NCI-H2029 (cell line): ENCODE data around the gene SLC30A9.

Experiments used
- DNase-seq: peaks from one replicate; lab custom pipeline; 2025; lab: John Stamatoyannopoulos, UW

The SLC30A9 gene

DNA sequence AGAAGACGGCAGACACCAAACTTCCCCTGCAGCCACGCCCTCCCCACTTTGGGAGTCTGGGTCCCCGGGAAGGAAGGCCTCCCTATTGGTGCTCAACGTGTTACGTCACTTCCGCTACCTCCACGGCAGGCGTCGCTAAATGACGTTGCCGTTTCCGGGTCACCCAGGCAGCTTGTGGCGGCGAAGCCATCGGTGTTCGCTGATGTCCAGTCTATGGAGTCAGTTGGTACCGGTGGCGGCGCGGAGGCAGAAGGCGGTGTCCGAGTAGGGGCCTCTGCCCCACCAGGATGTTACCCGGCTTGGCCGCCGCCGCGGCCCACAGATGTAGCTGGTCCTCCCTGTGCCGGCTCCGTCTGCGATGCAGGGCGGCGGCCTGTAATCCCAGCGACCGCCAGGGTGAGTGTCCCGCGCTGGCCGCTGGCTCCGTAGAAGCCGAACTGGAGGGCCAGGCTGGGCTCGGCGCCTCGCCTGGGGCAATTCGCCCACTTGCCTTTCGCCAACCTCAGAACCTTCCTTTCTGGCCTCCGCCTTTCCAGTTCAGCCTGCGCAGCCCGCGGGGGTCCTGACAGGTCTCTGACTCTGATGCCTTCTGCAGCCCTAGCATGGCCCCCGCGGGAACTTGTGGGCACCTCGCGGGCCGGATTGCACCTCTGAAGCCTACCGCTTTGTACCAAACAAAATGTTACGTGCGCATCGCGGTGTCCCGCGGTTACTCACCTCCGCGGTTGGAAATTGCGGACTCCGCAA is at the start of gene SLC30A9:
Gene SLC30A9, plus strand, starts transcription at position 166 of the 747 bp plus-strand sequence. Its CDS starts 122 bp downstream, at position 288.
- DNase-seq = peak; percentile 93

GRCh38 chr4:41940834-41941233 is 49.5 kb upstream of the SLC30A9 start:
- DNase-seq = no peak

GRCh38 chr4:41943506-41943905 is 46.8 kb upstream of the SLC30A9 start:
- DNase-seq = no peak

DNA sequence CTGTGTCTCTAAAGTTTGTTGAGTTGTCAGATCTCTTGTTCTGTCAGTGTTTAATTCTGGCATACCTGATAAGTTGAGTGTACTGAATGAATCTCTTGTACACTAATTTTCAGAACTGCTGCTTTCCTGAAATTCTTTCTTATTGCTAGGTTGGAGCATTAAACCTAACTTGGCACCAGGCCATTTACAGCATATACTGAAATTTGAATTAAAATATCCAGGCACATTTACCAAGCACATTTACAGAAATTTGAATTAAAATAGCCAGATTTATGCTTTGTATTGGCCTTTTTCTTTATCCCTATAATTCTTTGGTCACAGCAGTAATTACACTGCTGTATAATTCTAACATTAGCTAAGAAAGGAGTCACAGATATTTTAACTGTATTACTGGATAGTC is 46.2 kb upstream of the SLC30A9 start:
- no peak for DNase-seq

DNA sequence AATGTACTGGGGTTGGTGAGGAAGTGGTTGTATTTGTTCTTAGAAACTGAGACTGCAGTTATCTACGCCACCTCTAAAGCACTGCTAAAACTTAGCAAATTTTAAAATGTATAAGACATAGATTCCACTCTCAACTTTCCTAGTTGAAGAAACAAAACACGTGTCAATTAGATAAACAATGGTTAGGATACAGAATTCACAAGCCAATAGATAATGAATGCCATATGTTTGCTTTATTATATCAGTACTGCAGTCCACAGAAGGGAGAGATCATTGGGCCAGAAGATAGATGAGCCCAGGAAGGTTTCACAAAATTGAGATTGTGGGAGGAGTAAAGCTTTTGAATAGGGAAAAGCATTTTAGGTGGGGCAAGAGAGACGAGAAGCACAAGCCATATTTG is 40.8 kb upstream of the SLC30A9 start:
- DNase-seq = no peak

DNA sequence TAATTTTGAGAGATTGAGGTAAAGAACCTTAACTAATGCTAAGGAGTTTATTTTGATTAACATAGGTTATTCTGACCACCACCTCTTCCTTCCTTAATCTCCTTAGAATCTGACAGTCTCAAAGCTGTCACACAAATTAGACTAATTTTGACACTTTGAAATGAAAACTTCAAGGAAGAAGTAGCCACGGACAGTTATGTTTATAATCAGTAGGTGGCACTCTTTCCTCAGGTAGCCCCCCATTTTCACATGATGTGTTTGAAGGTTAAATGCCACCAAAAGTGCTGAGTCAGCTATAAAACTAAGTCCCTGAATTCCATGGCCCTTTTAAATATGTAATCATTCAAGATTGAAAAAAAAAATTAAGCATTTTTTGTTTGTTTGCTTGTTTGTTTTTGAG is 32.7 kb upstream of the SLC30A9 start:
- DNase-seq = peak; percentile 24

DNA sequence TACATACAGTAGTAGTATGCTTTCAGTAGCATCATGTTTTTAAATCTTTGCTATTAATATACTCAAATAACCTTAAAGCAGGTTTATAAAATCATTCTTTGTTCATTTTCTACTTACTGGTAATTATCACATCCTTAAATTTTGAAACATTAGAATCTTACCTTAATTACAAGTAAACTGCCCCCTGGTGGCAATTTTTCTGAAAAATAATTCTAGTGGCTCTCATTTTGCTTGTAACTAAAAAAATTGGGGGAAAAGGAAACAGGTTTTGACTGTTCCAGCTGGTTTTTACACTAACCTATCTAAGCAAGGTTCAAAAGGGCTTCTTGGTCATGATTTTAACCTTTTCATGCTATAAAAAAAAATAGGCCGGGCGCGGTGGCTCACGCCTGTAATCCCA is 27.2 kb upstream of the SLC30A9 start:
- DNase-seq = no peak

DNA sequence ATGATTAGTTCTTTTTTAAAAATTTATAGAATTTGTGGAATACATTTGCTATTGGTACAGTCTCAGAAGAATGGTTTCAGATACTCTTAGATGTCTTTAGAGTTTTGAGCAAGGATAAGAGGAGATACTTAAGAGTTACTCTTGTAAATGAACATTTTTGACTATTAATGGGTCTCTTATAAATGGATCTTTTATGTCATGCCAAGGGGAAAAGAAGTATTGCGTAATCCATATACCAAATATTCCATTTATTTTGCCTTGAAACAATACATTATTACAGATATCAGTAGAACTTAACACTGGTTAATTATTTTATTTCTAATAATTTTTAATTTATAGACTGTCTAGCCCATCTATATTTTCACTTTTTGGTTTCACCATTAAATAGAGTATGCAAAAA is 25.9 kb upstream of the SLC30A9 start:
- DNase-seq = no peak

- DNase-seq = no peak
Observed at GRCh38 chr4:41967392-41967791, 22.9 kb upstream of the SLC30A9 start.

DNA sequence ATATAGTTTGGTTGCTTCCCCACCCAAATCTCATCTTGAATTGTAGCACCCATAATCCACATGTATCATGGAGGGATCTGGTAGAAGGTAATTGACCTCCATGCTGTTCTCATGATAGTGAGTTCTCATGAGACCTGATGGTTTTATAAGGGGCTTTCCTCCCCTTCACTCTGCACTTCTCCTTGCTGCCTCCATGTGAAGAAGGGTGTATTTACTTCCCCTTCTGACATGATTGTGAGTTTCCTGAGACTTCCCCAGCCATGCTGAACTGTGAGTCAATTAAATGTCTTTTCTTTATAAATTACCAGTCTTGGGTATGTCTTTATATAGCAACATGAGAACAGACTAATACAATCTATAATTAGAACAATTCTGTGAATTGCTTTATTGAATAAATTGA is 20.7 kb upstream of the SLC30A9 start:
- DNase-seq = no peak

GRCh38 chr4:41975341-41975740 is 15.0 kb upstream of the SLC30A9 start:
- no peak for DNase-seq

DNA sequence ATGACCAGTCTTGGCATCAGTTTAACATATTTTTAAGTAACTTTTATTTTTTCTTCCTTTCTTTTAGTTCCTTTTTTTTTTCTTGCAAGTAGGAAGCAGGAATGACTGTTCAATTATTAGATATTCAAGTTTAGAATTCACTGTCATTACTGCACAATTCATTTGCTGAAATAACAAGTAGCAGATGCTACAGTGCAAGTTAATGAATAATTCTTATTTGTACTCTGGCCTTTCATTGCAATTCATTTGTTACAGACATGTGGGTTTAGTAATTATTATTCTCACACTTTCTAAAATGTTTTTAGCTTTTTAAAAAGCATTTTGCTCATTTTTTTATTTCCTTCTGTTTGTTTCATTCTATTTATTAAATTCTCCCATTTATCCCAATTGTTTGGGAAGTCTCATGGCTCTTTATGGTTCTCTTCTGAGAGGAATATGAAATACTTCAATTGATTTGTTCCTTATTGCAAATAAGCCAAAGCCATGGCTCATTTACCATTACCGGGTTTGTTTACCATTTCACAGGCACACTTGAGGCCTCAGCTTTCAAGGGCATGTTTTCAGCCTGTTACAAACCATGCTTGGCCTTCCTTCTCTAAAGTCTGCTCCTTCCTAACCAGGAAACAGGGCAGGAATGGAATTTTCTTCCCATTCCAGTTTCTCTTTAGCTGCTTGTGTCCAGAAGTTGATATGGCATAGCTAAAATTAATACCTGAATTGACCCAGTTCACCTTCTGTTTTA is 13.4 kb upstream of the SLC30A9 start:
- peak; percentile 63 for DNase-seq

- DNase-seq = no peak
Observed at GRCh38 chr4:41977709-41978108, 12.6 kb upstream of the SLC30A9 start.

GRCh38 chr4:41981456-41981855 is 8.9 kb upstream of the SLC30A9 start, which contains the start of gene DCAF4L1:
TSS of gene DCAF4L1 (plus strand) at chr4:41981756. CDS start at chr4:41981793, 37 bp downstream.
- no peak for DNase-seq

DNA sequence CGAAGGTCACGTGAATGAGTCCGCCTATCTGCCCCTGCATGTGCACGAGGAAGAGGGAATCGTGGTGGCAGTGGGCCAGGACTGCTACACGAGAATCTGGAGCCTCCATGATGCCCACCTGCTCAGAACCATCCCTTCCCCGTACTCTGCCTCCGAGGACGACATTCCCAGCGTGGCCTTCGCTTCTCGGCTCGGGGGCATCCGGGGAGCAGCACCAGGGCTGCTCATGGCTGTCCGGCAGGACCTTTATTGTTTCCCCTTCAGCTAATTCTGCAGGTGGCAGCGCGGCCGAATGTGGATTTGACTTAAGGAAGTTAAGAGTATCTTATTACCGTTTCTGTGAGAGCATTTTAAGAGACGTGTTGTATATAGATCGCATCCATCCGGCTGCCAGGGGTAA is 7.6 kb upstream of the SLC30A9 start:
- no peak for DNase-seq

DNA sequence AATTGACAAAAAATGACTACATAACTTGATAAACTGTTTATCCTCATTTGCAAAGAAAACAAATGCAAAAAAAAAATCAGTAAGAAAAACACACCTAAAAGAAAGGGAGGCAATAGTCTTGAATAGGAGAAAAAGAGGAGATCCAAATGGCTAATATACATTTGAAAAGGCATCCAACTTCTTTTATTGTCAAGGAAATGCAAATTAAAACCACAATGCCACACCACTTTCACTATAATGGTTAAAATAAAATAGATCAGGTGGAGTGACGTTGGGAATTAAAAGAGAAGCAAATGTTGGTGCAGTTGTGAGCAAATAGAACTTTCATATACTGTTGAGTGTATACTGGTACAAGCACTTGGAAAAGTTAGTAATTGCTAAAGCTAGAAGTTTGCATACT is 5.2 kb upstream of the SLC30A9 start:
- DNase-seq = no peak

DNA sequence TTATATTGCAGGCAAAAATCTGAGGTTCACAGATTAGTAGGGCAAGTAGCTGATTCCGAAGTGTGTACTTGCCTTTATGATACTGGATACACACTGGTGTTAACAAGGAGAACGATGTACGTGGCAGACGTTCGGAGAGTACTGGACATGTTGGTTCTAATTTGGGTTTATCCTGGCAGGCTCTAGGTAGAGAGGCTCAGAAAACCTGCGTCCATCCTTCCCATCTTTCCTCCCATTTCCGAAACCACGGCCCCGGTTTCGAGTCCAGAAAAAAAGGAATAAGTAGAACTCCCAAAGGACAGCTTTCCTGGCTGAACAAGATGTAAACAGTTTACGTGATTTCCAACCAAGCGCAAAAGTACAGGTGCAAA is 351 bp upstream of the SLC30A9 start:
- no peak for DNase-seq

- no peak for DNase-seq
Observed at GRCh38 chr4:41991916-41992767, 1.8 kb downstream of the SLC30A9 start.

DNA sequence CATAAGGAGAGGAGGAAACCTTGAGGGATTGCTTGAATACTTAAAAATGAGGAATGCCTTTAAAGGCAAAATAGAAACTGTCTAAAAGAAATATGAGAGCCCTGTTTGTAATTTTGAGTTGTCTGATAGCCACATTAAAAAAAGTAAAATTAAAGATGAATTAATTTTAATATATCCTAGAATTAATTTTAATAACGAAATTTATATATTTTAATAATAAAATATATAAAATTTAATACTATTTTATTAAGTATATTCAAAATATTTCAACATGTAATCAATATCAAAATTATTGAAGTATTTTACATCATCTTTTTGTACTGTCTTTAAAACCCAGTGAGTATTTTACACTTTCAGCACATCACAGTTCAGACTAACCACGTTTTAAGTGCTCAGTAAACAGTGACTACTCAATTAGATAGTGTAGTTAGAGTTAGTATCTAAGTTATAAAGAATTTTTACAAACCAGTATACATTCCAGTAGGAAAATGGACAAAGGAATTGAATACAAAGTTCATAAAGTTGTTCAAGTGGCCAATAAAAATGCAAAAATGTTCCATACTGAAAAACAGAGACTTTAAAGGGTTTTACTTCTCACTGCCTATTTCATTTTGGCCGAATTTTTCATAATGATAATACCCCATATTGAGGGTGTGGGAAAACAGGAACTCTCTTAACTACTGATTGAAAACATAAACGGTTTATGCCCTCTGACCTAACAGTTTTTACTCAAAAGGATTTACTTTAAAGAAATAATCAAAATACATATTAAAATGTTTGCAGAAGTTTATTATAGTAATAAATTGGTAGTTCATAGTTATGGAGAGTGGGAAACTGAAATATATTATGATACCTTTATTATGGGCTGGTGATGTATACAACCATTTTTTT is 2.9 kb downstream of the SLC30A9 start:
- no peak for DNase-seq

GRCh38 chr4:41994461-41994985 is 4.2 kb downstream of the SLC30A9 start:
- no peak for DNase-seq

DNA sequence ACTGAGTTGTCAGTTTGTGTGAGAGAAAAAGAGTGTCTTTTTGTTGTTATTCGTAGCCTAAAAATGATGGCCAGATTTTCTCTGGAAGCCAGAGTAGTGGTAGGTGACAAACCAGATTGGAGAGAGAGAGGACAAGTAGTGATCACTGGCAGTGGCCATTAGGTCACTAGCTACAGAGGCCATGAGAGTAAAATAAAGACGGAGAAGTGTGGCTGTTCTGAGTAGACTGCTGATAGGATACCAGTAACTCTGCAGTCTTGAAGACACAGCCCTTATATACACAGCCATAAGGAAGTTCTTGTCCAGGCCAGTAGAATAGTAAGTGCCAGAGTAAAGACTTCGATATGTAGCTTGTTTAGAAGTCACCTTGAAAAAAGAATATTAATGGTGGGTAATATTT is 7.7 kb downstream of the SLC30A9 start:
- no peak for DNase-seq
